ENCODE results near the gene WDFY3. TPM values are rescaled to one million over a fixed set of nuclear protein-coding genes. Genes with fewer than 3 reads are reported as not detected.

The WDFY3 gene
- total and polyA plus RNA-seq, 2 of the 13 experiments (the other 11 are each of a cell fraction or from before 2014, with no cell fraction given), result 16.7 to 24.5 TPM

DNA sequence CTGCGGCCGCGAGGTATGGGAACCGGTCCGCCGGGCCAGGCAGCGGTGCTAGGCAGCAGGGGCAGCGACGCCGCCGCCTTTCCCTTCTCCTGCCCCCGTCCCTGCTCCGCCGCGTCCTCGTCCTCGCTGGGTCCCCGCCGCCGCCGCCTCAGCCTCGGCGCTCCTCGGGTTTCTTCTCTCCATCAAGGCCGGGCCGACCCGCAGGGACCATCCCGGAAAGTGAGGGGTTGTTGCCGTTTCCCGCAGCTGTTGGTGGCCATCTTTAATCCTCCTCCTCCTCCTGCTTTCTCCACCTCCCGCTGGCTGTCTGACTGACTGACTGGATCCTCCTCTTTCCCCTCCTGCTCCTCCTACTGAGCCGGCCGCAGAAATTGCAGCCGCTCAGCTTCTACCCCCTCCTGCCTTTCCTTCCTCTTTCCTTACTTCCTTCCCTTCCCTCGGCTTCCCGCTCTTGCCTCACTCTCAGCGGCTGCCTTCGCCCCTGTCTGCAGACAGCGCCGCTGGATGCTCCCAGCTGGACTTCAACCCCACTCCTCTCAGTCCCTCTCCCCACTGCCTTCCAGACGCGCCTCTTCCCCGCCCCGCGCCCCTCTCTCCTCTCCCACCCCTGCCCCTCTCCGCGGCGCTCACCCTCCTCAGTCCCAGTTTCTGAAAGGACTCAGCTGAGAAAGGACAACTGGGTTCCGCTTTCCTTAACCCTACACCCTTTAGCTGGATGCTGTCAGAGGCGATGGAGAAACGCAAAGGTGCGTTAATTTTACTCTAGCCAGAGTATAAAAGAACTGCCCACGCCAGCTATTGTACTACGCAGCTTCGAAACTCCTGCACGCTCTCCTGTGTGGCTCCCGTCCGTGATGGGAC lies at the start of gene WDFY3 (continued):
- TF ChIP-seq, protein P1, sequence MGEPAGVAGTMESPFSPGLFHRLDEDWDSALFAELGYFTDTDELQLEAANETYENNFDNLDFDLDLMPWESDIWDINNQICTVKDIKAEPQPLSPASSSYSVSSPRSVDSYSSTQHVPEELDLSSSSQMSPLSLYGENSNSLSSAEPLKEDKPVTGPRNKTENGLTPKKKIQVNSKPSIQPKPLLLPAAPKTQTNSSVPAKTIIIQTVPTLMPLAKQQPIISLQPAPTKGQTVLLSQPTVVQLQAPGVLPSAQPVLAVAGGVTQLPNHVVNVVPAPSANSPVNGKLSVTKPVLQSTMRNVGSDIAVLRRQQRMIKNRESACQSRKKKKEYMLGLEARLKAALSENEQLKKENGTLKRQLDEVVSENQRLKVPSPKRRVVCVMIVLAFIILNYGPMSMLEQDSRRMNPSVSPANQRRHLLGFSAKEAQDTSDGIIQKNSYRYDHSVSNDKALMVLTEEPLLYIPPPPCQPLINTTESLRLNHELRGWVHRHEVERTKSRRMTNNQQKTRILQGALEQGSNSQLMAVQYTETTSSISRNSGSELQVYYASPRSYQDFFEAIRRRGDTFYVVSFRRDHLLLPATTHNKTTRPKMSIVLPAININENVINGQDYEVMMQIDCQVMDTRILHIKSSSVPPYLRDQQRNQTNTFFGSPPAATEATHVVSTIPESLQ (CRISPR knock-in tag; conservative IDR thresholded peaks at IDR 0.05), result no peak
- TF ChIP-seq ZNF577 (CRISPR knock-in tag; IDR thresholded peaks at IDR 0.05; ENCODE audit: borderline replicate concordance, low read depth), result no peak
- TF ChIP-seq NFE2 (CRISPR knock-in tag; IDR thresholded peaks at IDR 0.05), result no peak
- TF ChIP-seq ZNF225 (CRISPR knock-in tag; IDR thresholded peaks at IDR 0.05), result no peak
- no peak for TF ChIP-seq HES4 (CRISPR knock-in tag; IDR thresholded peaks at IDR 0.05; ENCODE audit: borderline replicate concordance)
- no peak for TF ChIP-seq ZNF615 (CRISPR knock-in tag; IDR thresholded peaks at IDR 0.05; ENCODE audit: borderline replicate concordance)
- no peak for TF ChIP-seq ZNF678 (CRISPR knock-in tag; IDR thresholded peaks at IDR 0.05)
- no peak for TF ChIP-seq SMYD3 (CRISPR knock-in tag; IDR thresholded peaks at IDR 0.05)
- no peak for TF ChIP-seq ZFAT (CRISPR knock-in tag; conservative IDR thresholded peaks at IDR 0.05)
- TF ChIP-seq GTF2F1 (IDR thresholded peaks at IDR 0.05; ENCODE audit: low read length), result no peak
- TF ChIP-seq KAT7 (CRISPR knock-in tag; IDR thresholded peaks at IDR 0.05; ENCODE audit: borderline replicate concordance), result peak; percentile 25; the same call in 1 of the 2 replicates
- TF ChIP-seq BRCA1 (CRISPR knock-in tag; IDR thresholded peaks at IDR 0.05), result no peak
- no peak for TF ChIP-seq ZC3H4 (CRISPR knock-in tag; IDR thresholded peaks at IDR 0.05; ENCODE audit: borderline replicate concordance)
- peak; percentile 4 for TF ChIP-seq HNRNPLL (IDR thresholded peaks at IDR 0.05; ENCODE audit: low read depth, low read length, poor library complexity, severe bottlenecking)
- TF ChIP-seq, protein P2, sequence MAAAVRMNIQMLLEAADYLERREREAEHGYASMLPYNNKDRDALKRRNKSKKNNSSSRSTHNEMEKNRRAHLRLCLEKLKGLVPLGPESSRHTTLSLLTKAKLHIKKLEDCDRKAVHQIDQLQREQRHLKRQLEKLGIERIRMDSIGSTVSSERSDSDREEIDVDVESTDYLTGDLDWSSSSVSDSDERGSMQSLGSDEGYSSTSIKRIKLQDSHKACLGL (CRISPR knock-in tag; IDR thresholded peaks at IDR 0.05), result no peak
- TF ChIP-seq BCL6 (CRISPR knock-in tag; IDR thresholded peaks at IDR 0.05), result 0 out of 2 replicates have a peak, but pooled peaks have one; percentile 27
- no peak for TF ChIP-seq CEBPB (IDR thresholded peaks at IDR 0.05; ENCODE audit: borderline replicate concordance, low read depth, low read length)
- TF ChIP-seq, protein P3, sequence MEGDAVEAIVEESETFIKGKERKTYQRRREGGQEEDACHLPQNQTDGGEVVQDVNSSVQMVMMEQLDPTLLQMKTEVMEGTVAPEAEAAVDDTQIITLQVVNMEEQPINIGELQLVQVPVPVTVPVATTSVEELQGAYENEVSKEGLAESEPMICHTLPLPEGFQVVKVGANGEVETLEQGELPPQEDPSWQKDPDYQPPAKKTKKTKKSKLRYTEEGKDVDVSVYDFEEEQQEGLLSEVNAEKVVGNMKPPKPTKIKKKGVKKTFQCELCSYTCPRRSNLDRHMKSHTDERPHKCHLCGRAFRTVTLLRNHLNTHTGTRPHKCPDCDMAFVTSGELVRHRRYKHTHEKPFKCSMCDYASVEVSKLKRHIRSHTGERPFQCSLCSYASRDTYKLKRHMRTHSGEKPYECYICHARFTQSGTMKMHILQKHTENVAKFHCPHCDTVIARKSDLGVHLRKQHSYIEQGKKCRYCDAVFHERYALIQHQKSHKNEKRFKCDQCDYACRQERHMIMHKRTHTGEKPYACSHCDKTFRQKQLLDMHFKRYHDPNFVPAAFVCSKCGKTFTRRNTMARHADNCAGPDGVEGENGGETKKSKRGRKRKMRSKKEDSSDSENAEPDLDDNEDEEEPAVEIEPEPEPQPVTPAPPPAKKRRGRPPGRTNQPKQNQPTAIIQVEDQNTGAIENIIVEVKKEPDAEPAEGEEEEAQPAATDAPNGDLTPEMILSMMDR (CRISPR knock-in tag; IDR thresholded peaks at IDR 0.05), result no peak; the same call in none of the 2 replicates
- TF ChIP-seq, protein P4, sequence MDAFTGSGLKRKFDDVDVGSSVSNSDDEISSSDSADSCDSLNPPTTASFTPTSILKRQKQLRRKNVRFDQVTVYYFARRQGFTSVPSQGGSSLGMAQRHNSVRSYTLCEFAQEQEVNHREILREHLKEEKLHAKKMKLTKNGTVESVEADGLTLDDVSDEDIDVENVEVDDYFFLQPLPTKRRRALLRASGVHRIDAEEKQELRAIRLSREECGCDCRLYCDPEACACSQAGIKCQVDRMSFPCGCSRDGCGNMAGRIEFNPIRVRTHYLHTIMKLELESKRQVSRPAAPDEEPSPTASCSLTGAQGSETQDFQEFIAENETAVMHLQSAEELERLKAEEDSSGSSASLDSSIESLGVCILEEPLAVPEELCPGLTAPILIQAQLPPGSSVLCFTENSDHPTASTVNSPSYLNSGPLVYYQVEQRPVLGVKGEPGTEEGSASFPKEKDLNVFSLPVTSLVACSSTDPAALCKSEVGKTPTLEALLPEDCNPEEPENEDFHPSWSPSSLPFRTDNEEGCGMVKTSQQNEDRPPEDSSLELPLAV (CRISPR knock-in tag; conservative IDR thresholded peaks at IDR 0.05; ENCODE audit: low read depth), result no peak
- TF ChIP-seq, protein P5, sequence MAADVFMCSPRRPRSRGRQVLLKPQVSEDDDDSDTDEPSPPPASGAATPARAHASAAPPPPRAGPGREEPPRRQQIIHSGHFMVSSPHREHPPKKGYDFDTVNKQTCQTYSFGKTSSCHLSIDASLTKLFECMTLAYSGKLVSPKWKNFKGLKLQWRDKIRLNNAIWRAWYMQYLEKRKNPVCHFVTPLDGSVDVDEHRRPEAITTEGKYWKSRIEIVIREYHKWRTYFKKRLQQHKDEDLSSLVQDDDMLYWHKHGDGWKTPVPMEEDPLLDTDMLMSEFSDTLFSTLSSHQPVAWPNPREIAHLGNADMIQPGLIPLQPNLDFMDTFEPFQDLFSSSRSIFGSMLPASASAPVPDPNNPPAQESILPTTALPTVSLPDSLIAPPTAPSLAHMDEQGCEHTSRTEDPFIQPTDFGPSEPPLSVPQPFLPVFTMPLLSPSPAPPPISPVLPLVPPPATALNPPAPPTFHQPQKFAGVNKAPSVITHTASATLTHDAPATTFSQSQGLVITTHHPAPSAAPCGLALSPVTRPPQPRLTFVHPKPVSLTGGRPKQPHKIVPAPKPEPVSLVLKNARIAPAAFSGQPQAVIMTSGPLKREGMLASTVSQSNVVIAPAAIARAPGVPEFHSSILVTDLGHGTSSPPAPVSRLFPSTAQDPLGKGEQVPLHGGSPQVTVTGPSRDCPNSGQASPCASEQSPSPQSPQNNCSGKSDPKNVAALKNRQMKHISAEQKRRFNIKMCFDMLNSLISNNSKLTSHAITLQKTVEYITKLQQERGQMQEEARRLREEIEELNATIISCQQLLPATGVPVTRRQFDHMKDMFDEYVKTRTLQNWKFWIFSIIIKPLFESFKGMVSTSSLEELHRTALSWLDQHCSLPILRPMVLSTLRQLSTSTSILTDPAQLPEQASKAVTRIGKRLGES (CRISPR knock-in tag; IDR thresholded peaks at IDR 0.05; ENCODE audit: borderline replicate concordance), result no peak
